Measurements from ENCODE around the gene ZBTB45.
"Not testable (repeated sequence)": the region's sequence is repeated elsewhere in the genome, so short reads cannot be mapped to it uniquely, and the experiment has no call there.

ZBTB45 gene

GRCh38 chr19:58475714-58476497 is 43.7 kb downstream of the ZBTB45 start, which contains the start of gene ZNF446:
ZNF446 (plus strand) TSS chr19:58476352; CDS start chr19:58477219, 867 bp downstream.
- Histone ChIP-seq H3K36me3 (ENCODE audit: control insufficient read depth, insufficient read depth, low read length, severe bottlenecking) (peaks cover 17% of the 10 kb centered on the region), H3K9me3 (ENCODE audit: control insufficient read depth, low read length) (no peaks in the 10 kb centered on the region), H3K4me1 (ENCODE audit: control insufficient read depth, insufficient read depth, low read length) (peaks cover 22% of the 10 kb centered on the region), H3K9ac (ENCODE audit: low read length) (peak within 1 kb of the TSS; percentile 92), H3K27me3 (replicated peaks; ENCODE audit: control insufficient read depth, insufficient read depth, low read length) (no peaks in the 10 kb centered on the region), H3K4me3 (ENCODE audit: low read length) (peak within 1 kb of the TSS; percentile 89)
- DNase-seq (ENCODE audit: low read depth) = peak; percentile 95

- Histone ChIP-seq H3K27me3 (replicated peaks; ENCODE audit: control insufficient read depth, insufficient read depth, low read length) (no peaks in the 10 kb centered on the region), H3K4me1 (ENCODE audit: control insufficient read depth, insufficient read depth, low read length) (peaks cover 22% of the 10 kb centered on the region), H3K4me3 (ENCODE audit: low read length) (peak overlapping the region; percentile 89), H3K9me3 (ENCODE audit: control insufficient read depth, low read length) (no peaks in the 10 kb centered on the region), H3K9ac (ENCODE audit: low read length) (peak overlapping the region; percentile 92), H3K36me3 (ENCODE audit: control insufficient read depth, insufficient read depth, low read length, severe bottlenecking) (peaks cover 18% of the 10 kb centered on the region)
- no peak for DNase-seq (ENCODE audit: low read depth)
Observed at GRCh38 chr19:58474997-58475713, 44.5 kb downstream of the ZBTB45 start.

- DNase-seq (ENCODE audit: low read depth) = peak; percentile 17
- peaks cover 22% of the 10 kb centered on the region for H3K4me1 ChIP-seq (ENCODE audit: control insufficient read depth, insufficient read depth, low read length)
- no peak overlapping the region for H3K9ac ChIP-seq (ENCODE audit: low read length)
- H3K36me3 ChIP-seq (ENCODE audit: control insufficient read depth, insufficient read depth, low read length, severe bottlenecking) = peaks cover 20% of the 10 kb centered on the region
- H3K9me3 ChIP-seq (ENCODE audit: control insufficient read depth, low read length) = no peaks in the 10 kb centered on the region
- no peaks in the 10 kb centered on the region for H3K27me3 ChIP-seq (replicated peaks; ENCODE audit: control insufficient read depth, insufficient read depth, low read length)
- no peak overlapping the region for H3K4me3 ChIP-seq (ENCODE audit: low read length)
Observed at GRCh38 chr19:58474291-58474996, 45.2 kb downstream of the ZBTB45 start.

- no peaks in the 10 kb centered on the region for H3K27me3 ChIP-seq (replicated peaks; ENCODE audit: control insufficient read depth, insufficient read depth, low read length)
- H3K9ac ChIP-seq (ENCODE audit: low read length) = no peak overlapping the region
- H3K9me3 ChIP-seq (ENCODE audit: control insufficient read depth, low read length) = no peaks in the 10 kb centered on the region
- no peak overlapping the region for H3K4me3 ChIP-seq (ENCODE audit: low read length)
- peaks cover 24% of the 10 kb centered on the region for H3K36me3 ChIP-seq (ENCODE audit: control insufficient read depth, insufficient read depth, low read length, severe bottlenecking)
- H3K4me1 ChIP-seq (ENCODE audit: control insufficient read depth, insufficient read depth, low read length) = peaks cover 27% of the 10 kb centered on the region
- DNase-seq (ENCODE audit: low read depth) = no peak
Observed at GRCh38 chr19:58473775-58474174, 45.8 kb downstream of the ZBTB45 start.

- H3K36me3 ChIP-seq (ENCODE audit: control insufficient read depth, insufficient read depth, low read length, severe bottlenecking) = peaks cover 24% of the 10 kb centered on the region
Observed at GRCh38 chr19:58471736-58472135, 47.9 kb downstream of the ZBTB45 start.

GRCh38 chr19:58470837-58471543 is 48.6 kb downstream of the ZBTB45 start:
- H3K36me3 ChIP-seq (ENCODE audit: control insufficient read depth, insufficient read depth, low read length, severe bottlenecking) = peaks cover 24% of the 10 kb centered on the region
- not testable (repeated sequence) for H3K9me3 ChIP-seq (ENCODE audit: control insufficient read depth, low read length); DNase-seq (ENCODE audit: low read depth); H3K9ac ChIP-seq (ENCODE audit: low read length); H3K4me3 ChIP-seq (ENCODE audit: low read length); H3K27me3 ChIP-seq (replicated peaks; ENCODE audit: control insufficient read depth, insufficient read depth, low read length)
- H3K4me1 ChIP-seq (ENCODE audit: control insufficient read depth, insufficient read depth, low read length) = peaks cover 26% of the 10 kb centered on the region

More at GRCh38 chr19:58471736-58472135, 47.9 kb downstream of the ZBTB45 start:
- H3K9ac ChIP-seq (ENCODE audit: low read length) = no peak overlapping the region
- peaks cover 31% of the 10 kb centered on the region for H3K4me1 ChIP-seq (ENCODE audit: control insufficient read depth, insufficient read depth, low read length)
- no peaks in the 10 kb centered on the region for H3K27me3 ChIP-seq (replicated peaks; ENCODE audit: control insufficient read depth, insufficient read depth, low read length)
- no peak overlapping the region for H3K4me3 ChIP-seq (ENCODE audit: low read length)
- H3K9me3 ChIP-seq (ENCODE audit: control insufficient read depth, low read length) = no peaks in the 10 kb centered on the region
- no peak for DNase-seq (ENCODE audit: low read depth)

GRCh38 chr19:58469241-58470013 is 50.2 kb downstream of the ZBTB45 start:
- no peaks in the 10 kb centered on the region for H3K27me3 ChIP-seq (replicated peaks; ENCODE audit: control insufficient read depth, insufficient read depth, low read length)
- H3K36me3 ChIP-seq (ENCODE audit: control insufficient read depth, insufficient read depth, low read length, severe bottlenecking) = peaks cover 24% of the 10 kb centered on the region
- H3K9me3 ChIP-seq (ENCODE audit: control insufficient read depth, low read length) = no peaks in the 10 kb centered on the region
- no peak overlapping the region for H3K9ac ChIP-seq (ENCODE audit: low read length)
- H3K4me1 ChIP-seq (ENCODE audit: control insufficient read depth, insufficient read depth, low read length) = peaks cover 15% of the 10 kb centered on the region
- no peak for DNase-seq (ENCODE audit: low read depth)
- H3K4me3 ChIP-seq (ENCODE audit: low read length) = no peak overlapping the region

GRCh38 chr19:58468216-58468839 is 51.3 kb downstream of the ZBTB45 start:
- H3K4me1 ChIP-seq (ENCODE audit: control insufficient read depth, insufficient read depth, low read length) = peaks cover 14% of the 10 kb centered on the region
- H3K27me3 ChIP-seq (replicated peaks; ENCODE audit: control insufficient read depth, insufficient read depth, low read length) = no peaks in the 10 kb centered on the region
- peaks cover 24% of the 10 kb centered on the region for H3K36me3 ChIP-seq (ENCODE audit: control insufficient read depth, insufficient read depth, low read length, severe bottlenecking)
- no peaks in the 10 kb centered on the region for H3K9me3 ChIP-seq (ENCODE audit: control insufficient read depth, low read length)
- H3K4me3 ChIP-seq (ENCODE audit: low read length) = peak overlapping the region; percentile 96
- H3K9ac ChIP-seq (ENCODE audit: low read length) = peak overlapping the region; percentile 53
- DNase-seq (ENCODE audit: low read depth) = peak; percentile 7

GRCh38 chr19:58466760-58467589 is 52.6 kb downstream of the ZBTB45 start, which contains the start of gene ZNF324:
ZNF324 (plus strand) TSS chr19:58467080; CDS start chr19:58469186, 2,106 bp downstream.
- peaks cover 14% of the 10 kb centered on the region for H3K4me1 ChIP-seq (ENCODE audit: control insufficient read depth, insufficient read depth, low read length)
- no peaks in the 10 kb centered on the region for H3K9me3 ChIP-seq (ENCODE audit: control insufficient read depth, low read length)
- peaks cover 16% of the 10 kb centered on the region for H3K36me3 ChIP-seq (ENCODE audit: control insufficient read depth, insufficient read depth, low read length, severe bottlenecking)
- H3K4me3 ChIP-seq (ENCODE audit: low read length) = peak within 1 kb of the TSS; percentile 96
- DNase-seq (ENCODE audit: low read depth) = peak; percentile 99
- H3K9ac ChIP-seq (ENCODE audit: low read length) = peak within 1 kb of the TSS; percentile 91
- no peaks in the 10 kb centered on the region for H3K27me3 ChIP-seq (replicated peaks; ENCODE audit: control insufficient read depth, insufficient read depth, low read length)
